HepG2 (cell line): ENCODE results near the gene CYBRD1. TPM values are rescaled to one million over a fixed set of nuclear protein-coding genes. Genes with fewer than 3 reads are reported as not detected.
A peak's percentile ranks its signal among the peaks of the same experiment; 100 is the strongest.

Experiments
- ATF1 ChIP-seq: IDR thresholded peaks from 2 replicates; pipeline ENCODE4 v1.6.1; 2016; ENCODE audit warnings: mild to moderate bottlenecking, control low read depth
- CERS6 ChIP-seq: sonication (generic); formaldehyde crosslinking; IDR thresholded peaks from 2 replicates; pipeline ENCODE4 v1.5.0; 2020; ENCODE audit warnings: missing genetic modification reagents
- HNF4G ChIP-seq, 2 experiments: sonication (generic) in 1 of 2; formaldehyde crosslinking in 1 of 2; IDR thresholded peaks; 2 replicates each; pipeline versions ENCODE4 v1.4.0 to v1.6.1; 2011 to 2020; ENCODE audit warnings: borderline replicate concordance in 2 of 2, low read depth in 2 of 2, mild to moderate bottlenecking in 2 of 2, low read length in 1 of 2, missing genetic modification reagents in 1 of 2, moderate library complexity in 1 of 2
- HNRNPK ChIP-seq: fragments of 200-400 bp; formaldehyde crosslinking; IDR thresholded peaks from 2 replicates; pipeline ENCODE4 v1.6.1; 2018; ENCODE audit warnings: low read length, low read depth, moderate library complexity, mild to moderate bottlenecking; ENCODE audit not compliant: poor library complexity, severe bottlenecking
- MYPOP ChIP-seq: sonication (generic); formaldehyde crosslinking; IDR thresholded peaks from 2 replicates; pipeline ENCODE4 v1.8.1; 2023; ENCODE audit warnings: mild to moderate bottlenecking, moderate library complexity, missing genetic modification reagents
- SMAD3 ChIP-seq: sonication (generic); formaldehyde crosslinking; IDR thresholded peaks from 2 replicates; pipeline ENCODE4 v1.4.0; 2020; ENCODE audit warnings: missing genetic modification reagents
- SPEN ChIP-seq: sonication (generic); formaldehyde crosslinking; IDR thresholded peaks from 2 replicates; pipeline ENCODE4 v1.5.1; 2020; ENCODE audit warnings: low read depth, mild to moderate bottlenecking, missing genetic modification reagents
- ZBTB49 ChIP-seq: sonication (generic); formaldehyde crosslinking; IDR thresholded peaks from 2 replicates; pipeline ENCODE4 v1.4.0; 2020; ENCODE audit warnings: missing genetic modification reagents, borderline replicate concordance
- ZNF451 ChIP-seq: sonication (generic); formaldehyde crosslinking; IDR thresholded peaks from 2 replicates; pipeline ENCODE4 v1.5.0; 2020; ENCODE audit warnings: mild to moderate bottlenecking, missing genetic modification reagents
- ZNF513 ChIP-seq: sonication (generic); formaldehyde crosslinking; conservative IDR thresholded peaks from 2 replicates; pipeline ENCODE4 v1.5.0; 2020; ENCODE audit warnings: missing genetic modification reagents
- ZNF777 ChIP-seq: sonication (generic); formaldehyde crosslinking; IDR thresholded peaks from 2 replicates; pipeline ENCODE4 v1.4.0; 2020; ENCODE audit warnings: missing genetic modification reagents
- ZNF790 ChIP-seq: sonication (generic); formaldehyde crosslinking; IDR thresholded peaks from 2 replicates; pipeline ENCODE4 v1.8.0; 2022; ENCODE audit warnings: missing genetic modification reagents, mild to moderate bottlenecking, borderline replicate concordance
- polyA plus RNA-seq, 8 experiments: library from polyadenylated mRNA; depleted of rRNA in 3 of 8; stranded (reverse) in 7 of 8; unstranded in 1 of 8; fragments of >200 nt; fragmentation: Illumina TruSeq in 4 of 8; extraction: Trizol in 4 of 8; gene quantifications; 2 replicates each; pipeline versions ENCODE4 v1.2.1 to v1.2.3, GENCODE V29; 2011 to 2016; ENCODE audit warnings: low read depth in 4 of 8, missing spikeins in 1 of 8, mixed read lengths in 1 of 8; ENCODE audit not compliant: insufficient read depth in 1 of 8
- total RNA-seq, 5 experiments: library from RNA; depleted of rRNA; stranded (reverse); fragments of >200 nt; fragmentation: Illumina TruSeq; extraction: Trizol; gene quantifications; 2 replicates each; pipeline ENCODE4 v1.2.3, GENCODE V29; 2016; ENCODE audit warnings: low read depth in 1 of 5
- TF ChIP-seq, protein P1 (sequence below): sonication (generic); formaldehyde crosslinking; IDR thresholded peaks from 2 replicates; pipeline ENCODE4 v1.5.0; 2020; ENCODE audit warnings: mild to moderate bottlenecking, missing genetic modification reagents
- TF ChIP-seq, protein P2 (sequence below): IDR thresholded peaks from 2 replicates; pipeline ENCODE4 v1.6.1; 2016; ENCODE audit warnings: mild to moderate bottlenecking
- TF ChIP-seq, protein P3 (sequence below): sonication (generic); formaldehyde crosslinking; IDR thresholded peaks from 2 replicates; pipeline ENCODE4 v1.5.1; 2020; ENCODE audit warnings: missing genetic modification reagents, mild to moderate bottlenecking, borderline replicate concordance

CYBRD1 gene
- total and polyA plus RNA-seq, 2 of the 13 experiments (the other 11 are each of a cell fraction or from before 2014, with no cell fraction given) = 0.13 to 0.42 TPM

DNA sequence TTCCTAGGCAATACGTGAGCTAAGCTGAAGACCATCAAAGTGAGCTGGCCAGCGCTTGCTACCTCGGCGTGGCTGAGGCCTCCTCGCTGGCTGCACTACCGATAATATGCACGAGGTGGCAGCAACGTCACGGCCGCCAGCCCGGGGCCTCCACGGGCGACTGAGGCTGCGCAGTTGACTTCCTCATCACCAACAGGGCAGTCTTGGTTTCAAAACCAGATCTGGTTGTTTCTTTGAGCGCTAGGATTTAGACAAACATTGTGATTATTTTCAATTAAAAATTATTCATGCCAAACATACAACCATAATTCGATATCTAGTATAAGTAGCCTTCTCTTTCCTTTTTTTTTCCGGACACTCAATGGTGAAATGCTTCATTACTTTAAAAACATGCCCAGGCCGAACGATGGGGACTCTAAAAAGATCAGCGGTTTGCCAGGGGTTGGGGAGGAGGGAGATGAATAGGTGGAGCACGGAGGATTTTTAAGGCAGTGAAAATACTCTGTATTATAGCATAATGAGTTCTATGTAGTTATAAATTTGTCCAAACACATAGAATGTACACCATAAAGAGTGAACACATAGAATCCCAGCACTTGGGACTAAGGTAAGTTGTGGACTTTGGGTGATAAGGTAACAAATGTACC, 52.0 kb downstream of the CYBRD1 start (continued):
- TF ChIP-seq, protein P1, sequence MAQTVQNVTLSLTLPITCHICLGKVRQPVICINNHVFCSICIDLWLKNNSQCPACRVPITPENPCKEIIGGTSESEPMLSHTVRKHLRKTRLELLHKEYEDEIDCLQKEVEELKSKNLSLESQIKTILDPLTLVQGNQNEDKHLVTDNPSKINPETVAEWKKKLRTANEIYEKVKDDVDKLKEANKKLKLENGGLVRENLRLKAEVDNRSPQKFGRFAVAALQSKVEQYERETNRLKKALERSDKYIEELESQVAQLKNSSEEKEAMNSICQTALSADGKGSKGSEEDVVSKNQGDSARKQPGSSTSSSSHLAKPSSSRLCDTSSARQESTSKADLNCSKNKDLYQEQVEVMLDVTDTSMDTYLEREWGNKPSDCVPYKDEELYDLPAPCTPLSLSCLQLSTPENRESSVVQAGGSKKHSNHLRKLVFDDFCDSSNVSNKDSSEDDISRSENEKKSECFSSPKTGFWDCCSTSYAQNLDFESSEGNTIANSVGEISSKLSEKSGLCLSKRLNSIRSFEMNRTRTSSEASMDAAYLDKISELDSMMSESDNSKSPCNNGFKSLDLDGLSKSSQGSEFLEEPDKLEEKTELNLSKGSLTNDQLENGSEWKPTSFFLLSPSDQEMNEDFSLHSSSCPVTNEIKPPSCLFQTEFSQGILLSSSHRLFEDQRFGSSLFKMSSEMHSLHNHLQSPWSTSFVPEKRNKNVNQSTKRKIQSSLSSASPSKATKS (CRISPR knock-in tag) = no peak
- no peak for TF ChIP-seq ZNF777 (CRISPR knock-in tag)
- TF ChIP-seq ZNF451 (CRISPR knock-in tag) = 0 out of 2 replicates have a peak, but pooled peaks have one; percentile 55
- no peak for TF ChIP-seq SPEN (CRISPR knock-in tag)
- 0 out of 2 replicates have a peak, but pooled peaks have one; percentile 42 for TF ChIP-seq MYPOP (CRISPR knock-in tag)
- TF ChIP-seq ATF1 (CRISPR knock-in tag) = no peak
- TF ChIP-seq CERS6 = no peak
- TF ChIP-seq, protein P2, sequence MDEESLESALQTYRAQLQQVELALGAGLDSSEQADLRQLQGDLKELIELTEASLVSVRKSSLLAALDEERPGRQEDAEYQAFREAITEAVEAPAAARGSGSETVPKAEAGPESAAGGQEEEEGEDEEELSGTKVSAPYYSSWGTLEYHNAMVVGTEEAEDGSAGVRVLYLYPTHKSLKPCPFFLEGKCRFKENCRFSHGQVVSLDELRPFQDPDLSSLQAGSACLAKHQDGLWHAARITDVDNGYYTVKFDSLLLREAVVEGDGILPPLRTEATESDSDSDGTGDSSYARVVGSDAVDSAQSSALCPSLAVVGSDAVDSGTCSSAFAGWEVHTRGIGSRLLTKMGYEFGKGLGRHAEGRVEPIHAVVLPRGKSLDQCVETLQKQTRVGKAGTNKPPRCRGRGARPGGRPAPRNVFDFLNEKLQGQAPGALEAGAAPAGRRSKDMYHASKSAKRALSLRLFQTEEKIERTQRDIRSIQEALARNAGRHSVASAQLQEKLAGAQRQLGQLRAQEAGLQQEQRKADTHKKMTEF (CRISPR knock-in tag) = no peak
- peak; percentile 43; the same call in 1 of the 2 replicates for TF ChIP-seq SMAD3
- TF ChIP-seq ZNF790 (CRISPR knock-in tag) = no peak
- no peak for TF ChIP-seq ZBTB49 (CRISPR knock-in tag)
- TF ChIP-seq HNF4G (IDR thresholded peaks at IDR 0.05; ENCODE audit: borderline replicate concordance, low read depth, low read length) = no peak
- no peak for TF ChIP-seq HNF4G (CRISPR knock-in tag; IDR thresholded peaks at IDR 0.05; ENCODE audit: borderline replicate concordance, low read depth)
- no peak for TF ChIP-seq HNRNPK
- TF ChIP-seq, protein P3, sequence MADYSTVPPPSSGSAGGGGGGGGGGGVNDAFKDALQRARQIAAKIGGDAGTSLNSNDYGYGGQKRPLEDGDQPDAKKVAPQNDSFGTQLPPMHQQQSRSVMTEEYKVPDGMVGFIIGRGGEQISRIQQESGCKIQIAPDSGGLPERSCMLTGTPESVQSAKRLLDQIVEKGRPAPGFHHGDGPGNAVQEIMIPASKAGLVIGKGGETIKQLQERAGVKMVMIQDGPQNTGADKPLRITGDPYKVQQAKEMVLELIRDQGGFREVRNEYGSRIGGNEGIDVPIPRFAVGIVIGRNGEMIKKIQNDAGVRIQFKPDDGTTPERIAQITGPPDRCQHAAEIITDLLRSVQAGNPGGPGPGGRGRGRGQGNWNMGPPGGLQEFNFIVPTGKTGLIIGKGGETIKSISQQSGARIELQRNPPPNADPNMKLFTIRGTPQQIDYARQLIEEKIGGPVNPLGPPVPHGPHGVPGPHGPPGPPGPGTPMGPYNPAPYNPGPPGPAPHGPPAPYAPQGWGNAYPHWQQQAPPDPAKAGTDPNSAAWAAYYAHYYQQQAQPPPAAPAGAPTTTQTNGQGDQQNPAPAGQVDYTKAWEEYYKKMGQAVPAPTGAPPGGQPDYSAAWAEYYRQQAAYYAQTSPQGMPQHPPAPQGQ (CRISPR knock-in tag) = no peak
- TF ChIP-seq ZNF513 = no peak
